HG03442 (cell line): ENCODE measurements around the gene MIR17HG.
A peak's percentile ranks its signal among the peaks of the same experiment; 100 is the strongest.
"Not testable (repeated sequence)": the region's sequence is repeated elsewhere in the genome, so short reads cannot be mapped to it uniquely, and the experiment has no call there.

Experiments
- ATAC-seq: cut with Tn5 transposase; IDR thresholded peaks from one replicate; pipeline ENCODE4 v1.9.1; 2021; ENCODE audit warnings: mild to moderate bottlenecking, moderate library complexity; ENCODE audit not compliant: unreplicated experiment

Gene MIR17HG

GRCh38 chr13:91347202-91347995 lies at the start of gene MIR17HG:
Gene MIR17HG, plus strand, starts transcription at chr13:91347687.
- peak; percentile 47 for ATAC-seq

GRCh38 chr13:91298060-91298459 lies 49.4 kb upstream of the MIR17HG start:
- ATAC-seq = no peak

- peak; percentile 86 for ATAC-seq
These were observed 45.4 kb upstream of the MIR17HG start for GRCh38 chr13:91302111-91302510.

- ATAC-seq = no peak
These were observed 44.5 kb upstream of the MIR17HG start for GRCh38 chr13:91303031-91303430.

GRCh38 chr13:91304741-91305140 lies 42.7 kb upstream of the MIR17HG start:
- no peak for ATAC-seq

GRCh38 chr13:91305652-91306051 lies 41.8 kb upstream of the MIR17HG start:
- ATAC-seq = no peak

GRCh38 chr13:91307887-91308286 lies 39.6 kb upstream of the MIR17HG start:
- ATAC-seq = no peak

GRCh38 chr13:91308299-91308698 lies 39.2 kb upstream of the MIR17HG start:
- peak; percentile 33 for ATAC-seq

- no peak for ATAC-seq
These were observed 36.0 kb upstream of the MIR17HG start for GRCh38 chr13:91311491-91311890.

- ATAC-seq = peak; percentile 37
These were observed 35.2 kb upstream of the MIR17HG start for GRCh38 chr13:91312324-91312723.

GRCh38 chr13:91313103-91313502 lies 34.4 kb upstream of the MIR17HG start:
- ATAC-seq = peak; percentile 78

- ATAC-seq = peak; percentile 48
These were observed 33.9 kb upstream of the MIR17HG start for GRCh38 chr13:91313581-91313980.

- no peak for ATAC-seq
These were observed 32.6 kb upstream of the MIR17HG start for GRCh38 chr13:91314888-91315287.

- no peak for ATAC-seq
These were observed 28.6 kb upstream of the MIR17HG start for GRCh38 chr13:91318886-91319285.

GRCh38 chr13:91319996-91320395 lies 27.5 kb upstream of the MIR17HG start:
- ATAC-seq = no peak

GRCh38 chr13:91320990-91321389 lies 26.5 kb upstream of the MIR17HG start:
- ATAC-seq = not testable (repeated sequence)

- no peak for ATAC-seq
These were observed 24.1 kb upstream of the MIR17HG start for GRCh38 chr13:91323349-91323748.

- no peak for ATAC-seq
These were observed 21.3 kb upstream of the MIR17HG start for GRCh38 chr13:91326146-91326545.

GRCh38 chr13:91328726-91329125 lies 18.8 kb upstream of the MIR17HG start:
- ATAC-seq = no peak

GRCh38 chr13:91329733-91330132 lies 17.8 kb upstream of the MIR17HG start:
- no peak for ATAC-seq

- ATAC-seq = peak; percentile 85
These were observed 16.2 kb upstream of the MIR17HG start for GRCh38 chr13:91331047-91331915.

GRCh38 chr13:91346062-91346461 lies 1.4 kb upstream of the MIR17HG start:
- ATAC-seq = no peak
